ENCODE measurements around the gene ANKRD29. TPM values are rescaled to one million over a fixed set of nuclear protein-coding genes. Genes with fewer than 3 reads are reported as not detected.

The ANKRD29 gene
- total RNA-seq, 1 donor from 2014 or later = not detected

- no peaks in the 10 kb centered on the region for H3K36me3 Mint-ChIP-seq (ENCODE audit: unreplicated experiment)
- no peaks in the 10 kb centered on the region for H3K4me1 Mint-ChIP-seq (ENCODE audit: low read depth, unreplicated experiment)
- TF ChIP-seq CTCF (IDR thresholded peaks at IDR 0.05; ENCODE audit: partially characterized antibody, unreplicated experiment) = no peak
- H3K4me3 Mint-ChIP-seq (ENCODE audit: unreplicated experiment) = no peak overlapping the region
- no peaks in the 10 kb centered on the region for H3K9me3 Mint-ChIP-seq (ENCODE audit: unreplicated experiment)
- no peak overlapping the region for H3K27ac Mint-ChIP-seq (ENCODE audit: unreplicated experiment)
- no peak for DNase-seq
- H3K27me3 Mint-ChIP-seq (ENCODE audit: unreplicated experiment) = no peaks in the 10 kb centered on the region
Observed at GRCh38 chr18:23632615-23633014, 30.1 kb downstream of the ANKRD29 start.

- H3K4me1 Mint-ChIP-seq (ENCODE audit: low read depth, unreplicated experiment) = no peaks in the 10 kb centered on the region
- H3K27me3 Mint-ChIP-seq (ENCODE audit: unreplicated experiment) = no peaks in the 10 kb centered on the region
- H3K36me3 Mint-ChIP-seq (ENCODE audit: unreplicated experiment) = no peaks in the 10 kb centered on the region
- no peak overlapping the region for H3K4me3 Mint-ChIP-seq (ENCODE audit: unreplicated experiment)
- no peak overlapping the region for H3K27ac Mint-ChIP-seq (ENCODE audit: unreplicated experiment)
- no peak for TF ChIP-seq CTCF (IDR thresholded peaks at IDR 0.05; ENCODE audit: partially characterized antibody, unreplicated experiment)
- H3K9me3 Mint-ChIP-seq (ENCODE audit: unreplicated experiment) = no peaks in the 10 kb centered on the region
- no peak for DNase-seq
Observed at GRCh38 chr18:23631746-23632145, 31.0 kb downstream of the ANKRD29 start.

GRCh38 chr18:23631312-23631711 is 31.4 kb downstream of the ANKRD29 start:
- DNase-seq = no peak
- Mint-ChIP-seq H3K4me1 (ENCODE audit: low read depth, unreplicated experiment) (no peaks in the 10 kb centered on the region), H3K27me3 (ENCODE audit: unreplicated experiment) (no peaks in the 10 kb centered on the region), H3K9me3 (ENCODE audit: unreplicated experiment) (no peaks in the 10 kb centered on the region), H3K4me3 (ENCODE audit: unreplicated experiment) (no peak overlapping the region), H3K36me3 (ENCODE audit: unreplicated experiment) (no peaks in the 10 kb centered on the region), H3K27ac (ENCODE audit: unreplicated experiment) (no peak overlapping the region)
- TF ChIP-seq CTCF (IDR thresholded peaks at IDR 0.05; ENCODE audit: partially characterized antibody, unreplicated experiment) = no peak

GRCh38 chr18:23629444-23629946 is 33.2 kb downstream of the ANKRD29 start:
- DNase-seq = no peak
- H3K27me3 Mint-ChIP-seq (ENCODE audit: unreplicated experiment) = no peaks in the 10 kb centered on the region
- H3K36me3 Mint-ChIP-seq (ENCODE audit: unreplicated experiment) = no peaks in the 10 kb centered on the region
- H3K9me3 Mint-ChIP-seq (ENCODE audit: unreplicated experiment) = no peaks in the 10 kb centered on the region
- H3K27ac Mint-ChIP-seq (ENCODE audit: unreplicated experiment) = no peak overlapping the region
- no peaks in the 10 kb centered on the region for H3K4me1 Mint-ChIP-seq (ENCODE audit: low read depth, unreplicated experiment)
- TF ChIP-seq CTCF (IDR thresholded peaks at IDR 0.05; ENCODE audit: partially characterized antibody, unreplicated experiment) = no peak
- H3K4me3 Mint-ChIP-seq (ENCODE audit: unreplicated experiment) = no peak overlapping the region

GRCh38 chr18:23627970-23628369 is 34.7 kb downstream of the ANKRD29 start:
- H3K27me3 Mint-ChIP-seq (ENCODE audit: unreplicated experiment) = peaks cover 1% of the 10 kb centered on the region
- H3K9me3 Mint-ChIP-seq (ENCODE audit: unreplicated experiment) = peaks cover 2% of the 10 kb centered on the region
- TF ChIP-seq CTCF (IDR thresholded peaks at IDR 0.05; ENCODE audit: partially characterized antibody, unreplicated experiment) = no peak
- H3K4me3 Mint-ChIP-seq (ENCODE audit: unreplicated experiment) = no peak overlapping the region
- H3K4me1 Mint-ChIP-seq (ENCODE audit: low read depth, unreplicated experiment) = no peaks in the 10 kb centered on the region
- H3K27ac Mint-ChIP-seq (ENCODE audit: unreplicated experiment) = no peak overlapping the region
- DNase-seq = no peak
- H3K36me3 Mint-ChIP-seq (ENCODE audit: unreplicated experiment) = no peaks in the 10 kb centered on the region
